ENCODE results near the gene LRRC34. TPM values are rescaled to one million over a fixed set of nuclear protein-coding genes. Genes with fewer than 3 reads are reported as not detected.

Gene LRRC34
- total and polyA plus RNA-seq, 12 donors, result 0.66 to 4.4 (median 1.6) TPM

DNA sequence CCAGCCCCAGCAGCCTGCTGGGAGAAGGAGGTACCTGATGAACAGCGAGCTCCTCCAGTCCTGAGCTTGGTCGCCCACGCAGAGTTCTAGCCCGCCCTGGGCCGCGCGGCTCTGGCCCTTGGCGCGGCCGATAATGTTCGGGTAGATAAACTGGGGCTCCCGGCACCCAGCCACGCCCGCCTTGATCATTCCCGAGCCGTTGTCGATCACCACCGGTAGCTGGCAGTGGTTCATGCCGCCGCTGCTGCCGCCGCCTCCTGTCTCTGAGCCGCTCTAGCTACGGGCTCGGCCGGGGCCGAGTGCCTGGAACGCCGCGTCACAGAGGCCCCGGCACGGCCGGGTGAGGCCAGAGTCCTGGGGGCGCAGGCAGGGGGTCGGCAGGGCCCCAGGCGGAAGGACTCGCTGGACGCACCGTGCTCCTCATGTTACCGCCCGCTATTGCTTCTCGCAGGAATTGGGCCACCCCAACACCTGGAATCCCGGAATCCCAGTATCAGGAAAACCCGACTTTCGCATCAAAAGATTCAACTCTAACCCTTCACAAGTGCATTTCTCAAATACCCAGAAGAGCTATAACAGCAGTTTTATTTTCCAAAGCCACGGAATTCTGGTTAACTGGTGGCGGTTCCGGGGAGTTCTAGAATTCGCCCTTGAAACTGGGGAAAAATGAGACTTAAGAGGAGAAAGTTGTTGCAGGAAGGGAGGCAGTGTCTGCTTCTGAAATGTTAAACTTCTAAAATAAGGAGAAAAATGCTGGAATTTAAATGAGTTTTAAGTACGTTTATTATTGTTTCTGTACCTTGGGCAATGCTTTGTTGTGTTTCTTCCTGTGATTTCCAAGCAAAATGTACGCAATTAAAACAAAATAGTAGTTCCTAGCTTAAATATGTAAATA is 43.2 kb downstream of the LRRC34 start, which contains the start of gene ACTRT3:
Gene ACTRT3, minus strand, starts transcription at position 275 of the 895 bp plus-strand sequence. Its CDS starts 41 bp downstream, at position 234.
- H3K36me3 ChIP-seq, result peaks cover 0 to 4% (median 1%) of the 10 kb centered on the region in 9 donors
- no peaks in the 10 kb centered on the region for H3K27me3 ChIP-seq
- no peak for TF ChIP-seq CTCF (IDR thresholded peaks at IDR 0.05)
- peak within 1 kb of the TSS; percentile 50 to 94 (median 90) for H3K27ac ChIP-seq
- intact Hi-C loops (cut with DNase I), result loop anchor here in 5 of 10 donors (5.0 to 10.0 kb wide), 6 partner anchors 195 to 1725 kb away; partner anchors contain the start of gene SEC62 (in 2 of the 5)
- peak in 5 of 8 donors; percentile 8 to 29 (median 23) for ATAC-seq
- H3K4me1 ChIP-seq, result peaks cover 4 to 19% (median 9%) of the 10 kb centered on the region in 9 donors
- peak within 1 kb of the TSS; percentile 7 to 75 (median 68) for H3K4me3 ChIP-seq
- DNase-seq, result peak; percentile 66 to 72
- 12 to 15% methylated on average over 51 of the region's 51 CpGs for WGBS, 2 donors
- peaks cover 0 to 14% (median 0%) of the 10 kb centered on the region in 11 donors for H3K9me3 ChIP-seq

- no peak for TF ChIP-seq CTCF (IDR thresholded peaks at IDR 0.05)
- Histone ChIP-seq H3K9me3 (peaks cover 0 to 14% (median 0%) of the 10 kb centered on the region in 11 donors), H3K4me3 (peak within 1 kb of the TSS; percentile 57 to 95 (median 89)), H3K27ac (peak within 1 kb of the TSS; percentile 95 to 100 (median 98)), H3K36me3 (no peaks in the 10 kb centered on the region), H3K4me1 (peaks cover 0 to 27% (median 5%) of the 10 kb centered on the region in 9 donors), H3K27me3 (no peaks in the 10 kb centered on the region)
- DNase-seq (peak; percentile 92 to 95), ATAC-seq (peak; percentile 96 to 98 (median 97))
- WGBS, 2 donors, result 7 to 8% methylated on average over 42 of the region's 42 CpGs
- intact Hi-C loops (cut with DNase I), result loop anchor here in 4 of 10 donors (2.0 to 10.0 kb wide), 3 partner anchors 200 to 620 kb away; partner anchors contain the start of gene SEC62 (in 2 of the 4)
These were observed 47.7 kb downstream of the LRRC34 start, which contains the start of gene TERC for GRCh38 chr3:169764882-169765612. Gene TERC (minus strand): TSS chr3:169765060.

DNA sequence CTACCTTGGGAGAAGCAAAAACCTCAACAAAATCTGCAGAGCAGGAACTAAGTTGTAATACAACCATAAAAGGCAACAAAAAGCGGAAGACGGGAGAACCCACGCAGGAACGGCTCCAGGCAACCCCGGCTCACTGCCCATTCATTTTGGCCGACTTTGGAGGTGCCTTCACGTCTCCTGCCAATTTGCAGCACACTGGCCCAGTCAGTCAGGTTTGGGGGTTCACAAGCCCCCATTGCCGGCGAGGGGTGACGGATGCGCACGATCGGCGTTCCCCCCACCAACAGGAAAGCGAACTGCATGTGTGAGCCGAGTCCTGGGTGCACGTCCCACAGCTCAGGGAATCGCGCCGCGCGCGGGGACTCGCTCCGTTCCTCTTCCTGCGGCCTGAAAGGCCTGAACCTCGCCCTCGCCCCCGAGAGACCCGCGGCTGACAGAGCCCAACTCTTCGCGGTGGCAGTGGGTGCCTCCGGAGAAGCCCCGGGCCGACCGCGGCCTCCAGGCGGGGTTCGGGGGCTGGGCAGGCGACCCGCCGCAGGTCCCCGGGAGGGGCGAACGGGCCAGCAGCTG is 48.3 kb downstream of the LRRC34 start:
- WGBS, 2 donors, result 0 to 2% methylated on average over 46 of the region's 46 CpGs
- ATAC-seq, result peak; percentile 54 to 78 (median 70)
- Histone ChIP-seq H3K27ac (peak overlapping the region; percentile 95 to 100 (median 98)), H3K27me3 (no peaks in the 10 kb centered on the region), H3K4me3 (peak overlapping the region; percentile 57 to 95 (median 89)), H3K4me1 (peaks cover 0 to 21% (median 5%) of the 10 kb centered on the region in 9 donors), H3K9me3 (peaks cover 0 to 14% (median 0%) of the 10 kb centered on the region in 11 donors), H3K36me3 (no peaks in the 10 kb centered on the region)
- peak; percentile 68 to 77 for DNase-seq
- peak in 2 of 9 donors; percentile 2 to 9 for TF ChIP-seq CTCF (IDR thresholded peaks at IDR 0.05)
- intact Hi-C loops (cut with DNase I), result loop anchor here in 4 of 10 donors (2.0 to 10.0 kb wide), 3 partner anchors 200 to 620 kb away; partner anchors contain the start of gene SEC62 (in 2 of the 4)

Measured in heart right ventricle (tissue), 16 donors.